GM19452 (cell line): ENCODE data around the gene TESPA1.
"Not testable (repeated sequence)": the region's sequence is repeated elsewhere in the genome, so short reads cannot be mapped to it uniquely, and the experiment has no call there.

Experiments
- ATAC-seq: cut with Tn5 transposase; IDR thresholded peaks from one replicate; pipeline ENCODE4 v1.9.1; 2021; ENCODE audit not compliant: unreplicated experiment

TESPA1 gene

GRCh38 chr12:54949073-54949711, 35.4 kb downstream of the TESPA1 start:
- no peak for ATAC-seq

- ATAC-seq: no peak
These were observed 36.4 kb downstream of the TESPA1 start for GRCh38 chr12:54948171-54948570.

GRCh38 chr12:54945082-54945481, 39.5 kb downstream of the TESPA1 start:
- ATAC-seq: no peak

GRCh38 chr12:54943292-54943691, 41.3 kb downstream of the TESPA1 start:
- not testable (repeated sequence) for ATAC-seq

GRCh38 chr12:54941659-54942058, 42.9 kb downstream of the TESPA1 start:
- ATAC-seq: no peak

GRCh38 chr12:54940727-54941315, 43.7 kb downstream of the TESPA1 start:
- no peak for ATAC-seq

- no peak for ATAC-seq
These were observed 46.6 kb downstream of the TESPA1 start for GRCh38 chr12:54937929-54938328.

- ATAC-seq: no peak
These were observed 47.2 kb downstream of the TESPA1 start for GRCh38 chr12:54937376-54937775.

- no peak for ATAC-seq
These were observed 47.8 kb downstream of the TESPA1 start for GRCh38 chr12:54936736-54937135.

- peak; percentile 95 for ATAC-seq
These were observed 49.2 kb downstream of the TESPA1 start for GRCh38 chr12:54935235-54935951.

- ATAC-seq: no peak
These were observed 50.1 kb downstream of the TESPA1 start for GRCh38 chr12:54934419-54934818.

- no peak for ATAC-seq
These were observed 51.2 kb downstream of the TESPA1 start for GRCh38 chr12:54933376-54933775.

GRCh38 chr12:54932691-54933090, 51.9 kb downstream of the TESPA1 start:
- no peak for ATAC-seq

- no peak for ATAC-seq
These were observed 52.5 kb downstream of the TESPA1 start for GRCh38 chr12:54932038-54932437.

GRCh38 chr12:54929998-54930397, 54.6 kb downstream of the TESPA1 start:
- ATAC-seq: no peak

- ATAC-seq: no peak
These were observed 58.3 kb downstream of the TESPA1 start for GRCh38 chr12:54926246-54926645.

- ATAC-seq: no peak
These were observed 59.4 kb downstream of the TESPA1 start for GRCh38 chr12:54924972-54925707.

- no peak for ATAC-seq
These were observed 67.5 kb downstream of the TESPA1 start for GRCh38 chr12:54917001-54917488.
